Mammary epithelial cell (primary cell): ENCODE data around the gene SERPINB5.

ENCODE experiments used
- CTCF ChIP-seq, 2 donors: IDR thresholded peaks in 1 of 2; conservative IDR thresholded peaks in 1 of 2; 2 replicates each; pipeline ENCODE4 v1.5.1; 2011 to 2012; ENCODE audit warnings: inconsistent platforms in 2 of 2, low read length in 2 of 2, mild to moderate bottlenecking in 2 of 2, control low read depth in 1 of 2, low read depth in 1 of 2; ENCODE audit not compliant: insufficient read depth in 1 of 2; ENCODE audit errors: extremely low read depth in 1 of 2
- EZH2 ChIP-seq: IDR thresholded peaks from 2 replicates; pipeline ENCODE4 v1.6.1; 2012; ENCODE audit warnings: low read length, inconsistent platforms, borderline replicate concordance

GRCh38 chr18:63477200-63477599 is 442 bp downstream of the SERPINB5 start:
- TF ChIP-seq EZH2 (no peak), CTCF (conservative IDR thresholded peaks at IDR 0.05 in 1 of 2, IDR thresholded peaks at IDR 0.05 in 1 of 2; ENCODE audit: extremely low read depth in 1 of 2, insufficient read depth in 1 of 2, low read depth in 1 of 2, low read length in 2 of 2) (no peak)
